ENCODE results near the gene NFS1. TPM values are rescaled to one million over a fixed set of nuclear protein-coding genes. Genes with fewer than 3 reads are reported as not detected.

The NFS1 gene
- total and polyA plus RNA-seq, 3 donors from 2014 or later, result 84.1 to 90.6 (median 86.6) TPM

DNA sequence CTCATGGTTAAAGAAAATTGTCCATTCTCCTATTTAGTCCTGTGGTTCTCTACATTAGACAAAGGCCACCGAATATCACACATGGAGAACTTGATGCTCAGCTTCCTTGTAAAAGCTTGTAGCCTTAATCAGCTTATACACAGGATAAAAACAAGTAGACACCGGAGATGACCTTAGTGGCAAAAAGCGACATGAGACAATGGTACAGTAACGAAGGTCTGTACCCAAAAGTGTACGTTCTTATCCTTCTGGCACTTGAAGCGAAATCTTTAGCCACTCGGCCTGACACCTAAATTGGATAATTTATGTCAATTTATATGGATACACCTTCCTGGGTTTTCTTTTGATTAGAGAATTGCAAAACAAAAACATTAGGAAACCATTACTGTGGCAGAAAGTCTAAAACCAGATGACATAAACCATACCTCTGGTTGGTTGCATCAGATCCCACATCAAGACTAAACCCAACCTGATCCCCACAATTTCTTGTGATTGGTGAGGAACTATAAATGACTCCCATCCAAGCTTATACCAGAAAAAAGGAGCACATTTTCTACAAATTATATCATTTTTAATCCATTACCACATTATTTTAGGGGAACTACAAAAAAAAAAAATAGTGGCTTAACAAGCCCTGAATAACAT is 36.8 kb upstream of the NFS1 start:
- intact Hi-C loops (cut with DNase I; ENCODE audit: low total_unique reads), result no loop called here
- Histone ChIP-seq H3K36me3 (ENCODE audit: low read depth, missing control alignments) (no peaks in the 10 kb centered on the region), H3K9me3 (no peaks in the 10 kb centered on the region), H3K4me1 (peaks cover 29% of the 10 kb centered on the region), H3K27me3 (no peaks in the 10 kb centered on the region), H3K27ac (no peak overlapping the region), H3K4me3 (no peak overlapping the region)
- DNase-seq, result no peak
- no peak for TF ChIP-seq POLR2A (IDR thresholded peaks at IDR 0.05)
- TF ChIP-seq, protein P1, sequence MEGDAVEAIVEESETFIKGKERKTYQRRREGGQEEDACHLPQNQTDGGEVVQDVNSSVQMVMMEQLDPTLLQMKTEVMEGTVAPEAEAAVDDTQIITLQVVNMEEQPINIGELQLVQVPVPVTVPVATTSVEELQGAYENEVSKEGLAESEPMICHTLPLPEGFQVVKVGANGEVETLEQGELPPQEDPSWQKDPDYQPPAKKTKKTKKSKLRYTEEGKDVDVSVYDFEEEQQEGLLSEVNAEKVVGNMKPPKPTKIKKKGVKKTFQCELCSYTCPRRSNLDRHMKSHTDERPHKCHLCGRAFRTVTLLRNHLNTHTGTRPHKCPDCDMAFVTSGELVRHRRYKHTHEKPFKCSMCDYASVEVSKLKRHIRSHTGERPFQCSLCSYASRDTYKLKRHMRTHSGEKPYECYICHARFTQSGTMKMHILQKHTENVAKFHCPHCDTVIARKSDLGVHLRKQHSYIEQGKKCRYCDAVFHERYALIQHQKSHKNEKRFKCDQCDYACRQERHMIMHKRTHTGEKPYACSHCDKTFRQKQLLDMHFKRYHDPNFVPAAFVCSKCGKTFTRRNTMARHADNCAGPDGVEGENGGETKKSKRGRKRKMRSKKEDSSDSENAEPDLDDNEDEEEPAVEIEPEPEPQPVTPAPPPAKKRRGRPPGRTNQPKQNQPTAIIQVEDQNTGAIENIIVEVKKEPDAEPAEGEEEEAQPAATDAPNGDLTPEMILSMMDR (IDR thresholded peaks at IDR 0.05), result no peak
- WGBS, 2 donors, result 34 to 55% methylated on average over 7 of the region's 7 CpGs

DNA sequence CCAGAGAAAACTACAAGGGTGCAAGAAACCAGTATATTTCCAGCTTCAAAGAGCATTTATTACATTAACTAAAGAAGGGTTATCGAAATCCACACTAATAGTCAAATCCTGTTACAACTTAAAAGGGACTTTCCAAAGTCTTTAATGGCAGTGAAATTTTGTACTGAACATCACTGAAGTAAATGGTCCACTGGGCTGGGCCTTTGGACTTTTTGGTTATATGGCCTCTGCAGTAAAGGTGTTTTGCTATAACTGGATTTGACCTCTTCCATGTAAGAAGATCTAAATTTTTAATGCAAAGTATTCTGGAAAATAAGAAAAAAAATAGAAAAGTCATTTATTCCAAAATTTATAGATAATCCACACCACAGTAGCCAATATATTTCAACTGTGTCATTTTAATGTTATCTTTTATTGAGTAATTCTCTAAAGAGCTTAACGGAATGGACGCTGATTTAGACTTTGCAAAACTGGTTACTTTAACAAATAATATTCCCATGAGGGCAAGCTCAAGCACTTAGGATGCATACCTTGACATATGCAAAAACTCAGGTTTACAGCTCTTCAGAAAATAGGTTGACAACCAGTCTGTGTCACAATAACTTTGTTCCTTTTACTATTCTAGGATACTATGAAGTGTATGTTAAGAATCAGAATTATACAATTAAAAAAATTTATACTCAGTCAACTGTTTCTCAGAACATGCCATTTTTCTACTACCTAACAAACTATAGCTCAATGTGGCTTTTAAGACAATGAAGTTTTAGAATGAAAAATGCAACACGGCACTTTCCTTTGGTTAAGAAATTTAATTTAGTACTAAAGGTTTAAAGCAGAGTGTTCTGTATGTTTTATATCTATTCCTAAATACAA is 35.9 kb upstream of the NFS1 start:
- WGBS, 2 donors, result 57 to 62% methylated on average over 4 of the region's 4 CpGs
- Histone ChIP-seq H3K4me1 (peaks cover 31% of the 10 kb centered on the region), H3K27ac (no peak overlapping the region), H3K36me3 (ENCODE audit: low read depth, missing control alignments) (no peaks in the 10 kb centered on the region), H3K4me3 (no peak overlapping the region), H3K27me3 (no peaks in the 10 kb centered on the region), H3K9me3 (no peaks in the 10 kb centered on the region)
- intact Hi-C loops (cut with DNase I; ENCODE audit: low total_unique reads), result no loop called here
- TF ChIP-seq POLR2A (IDR thresholded peaks at IDR 0.05), result no peak
- TF ChIP-seq, protein P1 (IDR thresholded peaks at IDR 0.05), result no peak
- DNase-seq, result no peak

DNA sequence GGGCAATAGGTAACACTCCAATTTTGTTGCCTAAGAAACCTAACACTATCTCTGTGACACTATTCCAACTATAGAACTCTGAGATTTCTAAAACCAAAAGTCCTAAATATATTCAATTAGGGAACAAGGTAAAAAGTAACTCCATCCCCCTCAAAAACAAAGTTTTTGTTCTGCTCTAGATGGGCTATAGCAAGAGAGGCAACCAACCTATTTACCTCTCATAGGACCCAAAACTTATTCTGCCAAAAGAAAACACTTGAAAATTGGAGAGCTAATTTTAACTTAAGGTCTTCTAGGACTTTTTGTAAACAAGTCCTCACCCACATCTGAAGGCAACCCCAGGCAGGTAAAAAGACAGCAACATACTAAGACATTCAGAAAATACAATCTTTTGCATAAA is 35.2 kb upstream of the NFS1 start:
- H3K27ac ChIP-seq, result no peak overlapping the region
- H3K36me3 ChIP-seq (ENCODE audit: low read depth, missing control alignments), result no peaks in the 10 kb centered on the region
- no peak for DNase-seq
- peaks cover 24% of the 10 kb centered on the region for H3K4me1 ChIP-seq
- no peak for TF ChIP-seq POLR2A (IDR thresholded peaks at IDR 0.05)
- TF ChIP-seq, protein P1 (IDR thresholded peaks at IDR 0.05), result no peak
- intact Hi-C loops (cut with DNase I; ENCODE audit: low total_unique reads), result no loop called here
- H3K4me3 ChIP-seq, result no peak overlapping the region
- H3K9me3 ChIP-seq, result no peaks in the 10 kb centered on the region
- no peaks in the 10 kb centered on the region for H3K27me3 ChIP-seq

DNA sequence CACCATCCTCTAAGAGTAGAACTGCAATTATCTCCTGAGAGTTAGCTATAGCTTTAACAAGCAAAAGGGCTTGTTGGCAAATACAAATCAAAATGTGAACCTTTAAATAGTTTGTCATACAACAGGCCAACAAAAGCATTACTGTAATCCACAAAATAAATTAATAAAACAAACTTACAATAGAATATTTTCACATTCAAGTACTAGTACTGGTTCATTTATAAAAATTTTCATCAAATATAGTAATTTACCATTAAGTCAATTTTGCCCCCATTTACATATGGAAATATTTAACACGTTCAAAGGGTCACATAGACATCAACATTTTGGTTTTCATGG is 33.5 kb upstream of the NFS1 start:
- 54 to 56% methylated on average over 1 of the region's 1 CpG for WGBS, 2 donors
- no peak for DNase-seq
- intact Hi-C loops (cut with DNase I; ENCODE audit: low total_unique reads), result no loop called here
- Histone ChIP-seq H3K36me3 (ENCODE audit: low read depth, missing control alignments) (no peaks in the 10 kb centered on the region), H3K9me3 (no peaks in the 10 kb centered on the region), H3K27ac (no peak overlapping the region), H3K4me1 (peaks cover 23% of the 10 kb centered on the region), H3K27me3 (no peaks in the 10 kb centered on the region), H3K4me3 (no peak overlapping the region)
- no peak for TF ChIP-seq POLR2A (IDR thresholded peaks at IDR 0.05)
- TF ChIP-seq, protein P1 (IDR thresholded peaks at IDR 0.05), result no peak
